Fibroblast of gingiva (primary cell): ENCODE results near the gene ATP5F1E.

Experiments
- DNase-seq: peaks from one replicate; pipeline ENCODE4 v3.0.0-alpha.2; 2011; ENCODE audit warnings: low read depth

The ATP5F1E gene

DNA sequence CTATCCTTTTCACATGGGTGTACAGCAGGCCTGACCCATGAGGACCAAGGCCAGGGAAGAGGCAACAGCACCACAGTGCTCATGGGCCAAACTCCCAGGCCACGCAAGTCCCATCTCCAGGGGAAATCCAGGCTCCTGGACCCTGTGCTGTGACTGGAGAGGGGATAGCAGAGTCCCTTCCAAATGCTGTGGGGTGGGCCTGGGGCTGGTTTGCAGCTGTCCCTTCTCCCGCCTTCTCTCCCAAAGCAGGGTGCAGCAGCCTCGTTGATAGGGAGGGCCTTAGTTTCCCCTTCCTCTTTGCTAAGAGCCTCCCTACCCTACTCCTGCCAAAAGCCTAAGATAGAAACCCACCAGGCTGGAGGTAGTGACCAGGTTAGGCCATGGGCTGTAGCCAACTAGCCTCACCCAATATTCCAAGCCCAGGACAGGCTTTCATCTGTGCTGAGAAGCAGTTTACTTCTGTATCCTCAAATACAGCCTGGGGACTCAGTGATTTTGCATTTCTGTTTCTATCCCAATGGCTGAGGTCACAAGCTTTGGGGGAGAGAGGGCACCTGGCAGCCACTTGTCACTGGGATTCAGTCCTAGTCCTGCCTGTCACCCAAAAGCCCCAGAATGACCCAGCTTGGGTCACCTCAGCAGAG lies 26.5 kb downstream of the ATP5F1E start:
- no peak for DNase-seq

DNA sequence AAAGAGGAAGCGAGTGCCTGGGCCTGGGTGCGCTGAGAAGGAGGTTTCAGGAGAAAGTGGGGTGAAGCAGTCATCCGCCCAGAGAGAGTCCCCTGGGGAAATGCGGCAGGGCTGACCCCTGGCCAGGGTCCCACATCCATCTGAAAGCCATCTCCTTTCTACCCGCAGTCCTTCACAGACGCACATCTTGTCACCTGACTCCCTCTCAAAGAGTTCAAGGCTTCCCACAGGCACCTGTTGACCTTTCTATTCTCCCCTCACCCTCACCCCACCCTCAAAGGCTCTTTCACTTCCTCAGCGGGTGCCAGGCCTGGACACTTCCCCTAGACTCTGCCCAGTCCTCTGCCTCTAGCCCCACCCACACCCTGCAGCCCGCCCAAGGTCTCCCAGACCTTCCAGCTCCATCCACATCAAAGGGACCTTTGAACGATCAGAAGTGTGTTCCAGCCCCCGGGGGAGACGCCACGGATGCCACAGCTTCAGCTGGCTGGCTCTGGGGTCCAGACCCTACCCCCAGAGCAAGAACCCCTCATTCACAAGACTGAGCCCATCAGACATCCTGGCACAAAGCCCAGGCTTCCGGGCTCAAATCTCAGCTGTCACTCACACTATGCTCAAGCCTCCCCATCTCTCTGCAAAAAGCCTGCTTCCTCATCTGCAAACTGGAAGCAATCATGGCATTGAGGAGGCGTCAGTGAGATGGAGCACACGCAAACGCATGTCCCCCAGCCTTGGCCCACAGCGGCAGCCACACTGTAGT lies 27.2 kb downstream of the ATP5F1E start:
- DNase-seq, result no peak

DNA sequence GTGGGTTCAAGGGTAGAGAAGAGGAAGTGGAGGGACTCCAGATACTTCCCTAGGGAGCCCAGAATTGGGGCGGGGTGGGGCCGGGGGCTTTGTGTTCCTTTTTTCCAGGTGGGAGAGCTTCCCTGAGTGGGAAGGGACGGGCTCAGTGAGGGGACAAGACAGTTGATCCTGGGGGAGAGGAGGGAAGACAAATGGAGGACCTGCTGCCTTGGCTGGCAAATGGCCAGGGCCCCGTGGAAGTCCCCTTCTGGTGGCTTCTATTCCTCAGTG lies 27.7 kb downstream of the ATP5F1E start:
- DNase-seq, result no peak

DNA sequence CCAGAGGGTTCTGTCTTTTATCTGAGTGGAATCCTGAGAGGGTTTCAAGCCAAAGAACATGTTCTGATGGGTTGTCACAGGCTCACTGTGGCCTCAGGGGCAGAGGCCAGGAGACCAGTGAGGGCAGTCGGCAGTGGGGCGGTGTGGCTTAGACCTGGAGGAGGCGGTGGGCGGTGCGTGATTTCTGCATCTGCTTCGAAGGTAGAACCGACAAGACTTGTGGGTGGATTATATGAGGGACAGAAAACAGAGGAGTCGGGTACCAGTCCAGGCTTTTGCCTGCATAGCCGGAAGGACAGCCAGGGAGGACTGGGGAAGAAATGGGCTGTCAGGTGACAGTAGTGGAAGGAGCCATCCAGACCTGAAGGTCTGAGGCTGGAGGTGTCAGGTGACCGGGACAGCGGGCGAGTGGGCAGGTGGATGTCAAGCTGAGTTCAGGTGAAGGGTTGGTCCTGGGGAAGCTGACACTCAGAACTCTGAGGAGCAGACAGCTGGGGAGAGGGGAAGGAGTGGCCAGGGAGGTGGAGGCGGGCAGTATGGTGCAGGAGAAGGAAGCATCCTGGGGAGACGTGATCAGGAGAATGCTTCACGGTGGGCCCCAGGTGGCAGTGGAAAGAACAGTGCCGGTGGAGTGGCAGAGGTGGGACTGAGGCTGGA lies 28.2 kb downstream of the ATP5F1E start:
- no peak for DNase-seq

DNA sequence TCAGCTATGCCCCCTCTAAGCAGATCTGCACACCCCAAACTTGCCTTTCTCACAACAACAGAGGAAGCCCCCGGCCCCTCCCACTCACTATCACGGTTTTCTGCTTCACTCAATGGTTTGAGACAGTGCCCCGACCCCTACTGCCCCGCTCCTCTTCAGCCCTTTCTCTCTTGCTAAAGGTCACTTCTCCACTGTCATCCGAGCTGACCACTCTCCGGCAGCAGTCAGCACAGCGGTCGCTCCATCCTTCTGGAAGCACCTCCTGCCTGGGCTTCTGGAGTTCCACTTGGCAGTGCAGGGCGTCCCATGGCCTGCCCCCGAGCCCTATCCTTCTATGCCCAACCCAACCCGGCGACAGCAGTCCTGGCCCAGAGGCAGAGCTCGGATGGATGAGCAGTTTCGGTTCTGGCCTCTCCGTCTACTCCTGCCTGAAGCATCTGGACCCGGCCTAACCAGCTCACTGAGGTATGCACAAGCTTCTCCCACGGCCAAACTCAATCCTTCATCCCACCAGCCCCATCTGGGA lies 29.2 kb downstream of the ATP5F1E start:
- no peak for DNase-seq

DNA sequence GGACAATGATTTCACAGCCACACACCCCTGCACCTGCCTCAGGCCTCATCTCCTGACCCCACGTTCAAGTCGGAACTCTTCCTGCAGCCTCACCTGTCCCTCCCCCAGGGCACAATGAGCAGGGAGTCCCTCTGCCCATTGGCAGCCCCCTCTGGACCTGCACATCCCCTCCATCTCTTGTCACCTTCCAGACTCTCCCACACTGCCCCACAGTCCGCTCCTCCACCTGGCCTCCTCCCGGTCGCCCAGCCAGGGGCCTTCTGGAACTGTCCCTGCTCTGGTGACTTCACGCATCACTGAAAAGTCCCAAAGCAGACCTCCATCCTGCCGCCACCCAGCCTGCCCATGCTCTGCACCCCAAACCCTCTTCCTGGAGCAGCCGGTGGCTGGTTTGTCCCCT lies 29.7 kb downstream of the ATP5F1E start:
- no peak for DNase-seq

DNA sequence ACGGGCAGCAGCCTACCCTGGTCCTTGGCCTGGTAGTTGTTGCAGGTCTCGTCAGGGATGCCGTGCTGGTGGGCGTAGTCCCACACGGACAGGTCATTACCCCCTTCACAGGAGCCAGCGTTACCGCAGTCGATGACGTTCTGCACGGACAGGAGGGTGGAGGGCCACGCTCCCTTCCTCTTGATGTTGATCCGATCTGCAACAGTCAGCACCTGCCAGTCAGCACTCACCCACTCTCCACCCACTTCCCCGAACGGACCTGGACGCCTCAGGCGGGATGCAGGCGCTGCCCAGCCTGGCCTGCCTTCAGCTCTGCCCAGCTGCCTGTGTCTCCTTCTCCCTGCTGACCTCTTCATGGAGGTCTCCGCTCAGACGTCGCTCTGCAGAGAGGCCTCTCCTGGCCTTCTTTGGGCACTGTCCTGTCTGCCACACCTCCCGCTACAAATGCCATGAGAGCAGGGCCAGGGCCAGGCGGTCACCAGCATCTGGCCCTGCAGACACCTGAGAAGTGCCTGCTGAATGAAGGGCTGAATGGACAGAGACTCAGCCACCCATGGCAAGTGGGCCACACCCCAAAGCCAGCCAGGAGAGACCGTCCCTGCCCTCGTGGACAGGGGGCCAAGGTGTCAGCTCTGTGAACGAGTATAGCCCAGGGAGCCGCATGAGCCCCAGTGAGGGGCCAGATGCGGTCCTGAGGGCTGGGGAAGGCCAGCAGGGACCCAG lies 30.5 kb downstream of the ATP5F1E start:
- DNase-seq, result no peak

DNA sequence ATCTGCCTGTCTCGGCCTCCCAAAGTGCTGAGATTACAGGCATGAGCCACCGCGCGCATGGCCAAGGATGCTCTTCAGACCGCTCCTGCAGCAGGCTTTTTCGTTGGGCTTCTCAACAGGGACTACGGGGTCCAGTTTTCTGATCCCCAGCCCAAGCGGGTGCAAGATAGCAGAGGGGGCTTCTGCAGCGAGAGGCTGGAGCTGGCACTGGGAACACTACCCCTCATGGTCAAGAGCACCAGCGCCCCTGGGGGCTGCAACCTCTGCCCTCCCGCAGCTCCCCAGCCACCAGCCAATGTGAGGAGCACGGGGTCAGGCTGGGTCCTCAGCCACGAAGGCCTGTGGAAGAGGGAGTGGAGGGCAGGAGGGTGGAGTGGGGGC lies 31.1 kb downstream of the ATP5F1E start:
- no peak for DNase-seq

DNA sequence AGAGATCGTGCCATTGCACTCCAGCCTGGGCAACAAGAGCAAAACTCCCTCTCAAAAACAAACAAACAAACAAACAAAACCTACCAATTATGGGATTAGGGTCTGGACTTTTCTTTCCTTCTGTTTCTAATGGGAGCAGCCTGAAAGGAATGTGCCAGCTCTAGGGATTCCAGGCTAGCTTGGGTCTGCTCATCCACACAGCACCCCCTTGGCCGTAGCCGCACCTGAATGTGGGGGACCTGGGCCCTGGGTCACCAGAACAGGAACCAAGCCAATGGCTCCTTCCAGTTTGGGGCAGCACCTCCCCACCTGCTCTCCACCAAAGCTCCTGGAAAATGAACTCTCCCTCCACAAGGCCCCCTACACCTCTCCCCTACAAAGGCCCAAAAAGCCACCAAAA lies 31.8 kb downstream of the ATP5F1E start:
- no peak for DNase-seq

DNA sequence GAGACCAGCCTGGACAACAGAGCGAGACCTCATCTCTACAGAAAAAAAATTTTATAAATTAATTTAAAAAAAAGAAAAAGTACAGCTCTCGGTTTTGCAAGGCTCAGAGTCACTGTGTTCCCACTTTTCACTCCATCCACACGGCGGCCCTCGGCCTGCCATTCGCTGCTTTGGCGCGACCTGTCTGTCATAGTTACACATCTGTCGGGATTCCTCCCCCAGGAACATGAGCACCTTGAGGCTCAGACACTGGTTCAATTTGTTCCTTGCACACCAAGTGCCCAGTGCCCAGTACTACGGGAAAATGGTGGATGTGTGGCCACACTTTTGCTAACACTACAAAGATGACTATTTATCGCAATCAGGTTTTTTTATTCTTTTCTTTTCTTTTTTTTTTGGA lies 33.5 kb downstream of the ATP5F1E start:
- no peak for DNase-seq

DNA sequence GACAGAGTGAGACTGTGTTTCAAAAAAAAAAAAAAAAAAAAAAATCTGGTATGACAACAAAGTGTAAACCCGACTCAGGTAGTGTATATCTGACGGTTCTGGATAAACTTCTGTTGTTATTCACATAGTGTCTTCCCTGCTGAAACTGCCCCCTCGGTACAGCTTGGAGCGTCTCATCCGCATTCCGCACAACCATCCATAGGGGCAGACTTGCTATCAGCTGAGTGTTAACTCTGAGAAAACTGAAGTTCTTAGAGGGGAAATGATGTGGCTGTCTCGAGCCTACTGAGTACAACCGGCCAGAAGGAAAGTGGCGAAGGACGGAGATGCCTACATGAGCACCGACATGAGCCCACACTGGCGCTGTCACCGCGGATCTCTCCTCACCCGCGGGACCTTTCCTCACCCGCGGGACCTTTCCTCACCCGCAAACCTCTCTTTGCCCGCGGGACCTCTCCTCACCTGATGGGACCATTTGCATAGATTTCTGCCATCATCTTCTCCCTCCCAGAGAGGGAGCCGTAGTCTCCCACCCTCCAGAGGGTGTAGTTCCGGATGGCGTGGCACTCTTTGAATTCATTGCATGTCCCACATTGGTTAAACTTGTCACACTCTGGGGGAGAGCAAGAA lies 34.9 kb downstream of the ATP5F1E start:
- no peak for DNase-seq

DNA sequence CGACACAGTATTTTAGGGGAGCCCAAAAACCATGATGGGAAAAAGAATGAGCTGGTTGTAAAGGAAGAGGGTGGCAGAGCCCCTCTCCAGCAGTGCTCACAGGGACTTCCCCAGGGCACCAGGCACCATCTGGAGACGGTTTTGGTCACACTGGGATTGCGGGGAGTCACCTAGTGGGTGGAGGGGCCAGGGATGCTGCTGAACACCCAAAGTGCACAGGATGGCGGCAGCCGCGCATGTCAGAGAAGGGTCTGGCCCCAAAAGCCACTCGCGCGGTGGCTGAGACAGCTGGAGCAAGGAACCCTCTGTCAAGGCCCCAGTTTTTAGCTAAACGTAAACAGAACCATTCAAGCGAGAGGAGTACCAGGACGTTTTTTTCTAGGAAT lies 35.9 kb downstream of the ATP5F1E start:
- no peak for DNase-seq

DNA sequence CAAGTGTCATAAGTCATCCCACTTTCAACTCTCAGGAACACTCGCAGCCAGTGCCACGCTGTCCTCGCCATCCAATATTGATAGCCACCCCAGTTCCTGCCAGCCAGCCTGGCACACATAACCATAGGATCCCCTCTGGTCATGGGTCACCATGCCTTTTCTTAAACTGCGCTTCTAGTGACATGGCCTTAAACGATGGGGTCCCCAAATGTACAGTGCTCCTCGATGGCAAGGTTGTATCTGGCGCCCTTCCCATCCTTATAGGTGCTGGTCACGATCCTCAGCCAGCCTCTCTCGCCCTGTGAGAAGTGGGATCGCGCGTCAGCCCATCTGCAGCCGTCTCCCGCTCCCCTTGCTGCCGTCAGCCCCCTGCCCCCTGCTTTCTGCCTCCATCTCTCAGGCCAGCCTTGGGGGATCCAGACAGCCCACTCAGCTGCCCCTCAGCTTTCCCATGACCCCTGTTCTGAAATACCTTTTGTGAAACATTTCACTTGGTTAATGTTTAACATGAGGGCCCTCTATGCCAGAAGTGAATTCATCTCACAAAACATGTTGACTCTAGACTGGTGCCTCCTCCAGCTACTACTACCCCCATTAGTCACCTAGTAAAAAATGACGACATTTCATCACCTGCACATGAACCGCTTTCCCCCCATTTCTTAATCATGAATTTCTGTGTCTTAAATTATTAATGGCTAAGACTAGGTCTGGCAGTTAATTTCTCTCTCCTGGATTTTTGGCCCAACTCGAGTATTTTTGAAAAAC lies 36.5 kb downstream of the ATP5F1E start:
- no peak for DNase-seq

DNA sequence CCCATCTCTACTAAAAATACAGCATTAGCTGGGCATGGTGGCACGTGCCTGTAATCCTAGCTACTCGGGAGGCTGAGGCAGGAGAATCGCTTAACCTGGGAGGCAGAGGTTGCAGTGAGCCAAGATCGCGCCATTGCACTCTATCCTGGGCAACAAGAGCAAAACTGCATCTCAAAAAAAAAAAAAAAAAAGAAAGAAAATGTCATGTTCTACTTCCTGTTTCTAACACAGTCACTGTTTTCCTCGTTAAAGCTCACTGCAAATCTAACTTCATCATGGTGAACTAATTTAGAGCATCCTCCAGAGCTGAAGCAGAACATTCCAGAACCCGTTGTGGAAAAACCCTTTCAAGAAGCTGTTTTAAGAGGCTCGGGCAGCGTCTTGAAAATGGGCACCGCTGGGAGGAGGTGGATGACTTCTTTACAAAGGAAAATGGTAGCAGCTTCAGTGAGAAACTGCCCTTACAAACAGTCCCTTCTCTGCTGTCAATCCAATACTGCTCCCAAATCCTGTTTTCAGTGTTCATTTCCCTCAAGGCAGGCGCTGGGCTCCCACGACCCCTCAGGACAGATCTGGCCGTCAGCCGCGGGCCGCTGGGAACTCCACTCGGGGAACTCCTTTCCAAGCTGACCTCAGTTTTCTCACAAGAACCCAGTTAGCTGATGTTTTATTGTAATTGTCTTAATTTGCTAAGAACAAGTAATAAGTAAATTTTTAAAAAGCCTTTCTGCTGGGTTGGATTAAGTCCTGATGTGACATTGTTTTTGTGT lies 37.6 kb downstream of the ATP5F1E start:
- no peak for DNase-seq

DNA sequence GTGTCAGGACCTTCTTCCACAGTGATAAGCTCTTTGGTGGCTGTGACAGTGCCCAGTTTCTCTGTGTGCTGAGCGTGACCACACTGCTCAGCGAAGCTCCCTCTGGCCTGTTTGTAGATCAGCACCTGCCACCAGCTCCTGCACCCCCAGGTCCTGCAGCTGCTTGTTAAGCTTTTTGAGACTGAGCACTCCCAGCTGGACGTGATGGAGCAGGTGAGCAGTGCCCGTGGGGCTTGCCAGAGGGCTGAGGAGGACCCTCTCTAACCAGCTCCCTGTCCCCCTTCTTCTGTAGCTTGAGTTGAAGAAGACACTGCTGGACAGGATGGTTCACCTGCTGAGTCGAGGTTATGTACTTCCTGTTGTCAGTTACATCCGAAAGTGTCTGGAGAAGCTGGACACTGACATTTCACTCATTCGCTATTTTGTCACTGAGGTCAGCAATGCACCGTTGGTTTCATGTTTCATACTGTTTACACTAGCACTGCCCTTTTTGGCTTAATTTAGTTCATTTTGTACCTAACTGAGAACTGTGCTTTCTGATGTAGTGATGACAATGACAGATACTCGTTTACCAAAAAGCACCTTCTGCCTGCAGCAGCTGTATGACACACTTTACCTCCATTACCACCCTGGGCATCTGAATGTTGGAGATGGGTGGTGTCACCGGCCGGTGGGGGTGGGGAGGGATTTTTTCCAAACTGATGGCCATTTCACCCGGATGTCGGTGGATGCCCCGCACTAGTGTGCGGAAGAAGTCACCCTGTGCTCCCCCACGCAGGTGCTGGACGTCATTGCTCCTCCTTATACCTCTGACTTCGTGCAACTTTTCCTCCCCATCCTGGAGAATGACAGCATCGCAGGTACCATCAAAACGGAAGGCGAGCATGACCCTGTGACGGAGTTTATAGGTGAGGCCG lies 38.5 kb downstream of the ATP5F1E start:
- no peak for DNase-seq

DNA sequence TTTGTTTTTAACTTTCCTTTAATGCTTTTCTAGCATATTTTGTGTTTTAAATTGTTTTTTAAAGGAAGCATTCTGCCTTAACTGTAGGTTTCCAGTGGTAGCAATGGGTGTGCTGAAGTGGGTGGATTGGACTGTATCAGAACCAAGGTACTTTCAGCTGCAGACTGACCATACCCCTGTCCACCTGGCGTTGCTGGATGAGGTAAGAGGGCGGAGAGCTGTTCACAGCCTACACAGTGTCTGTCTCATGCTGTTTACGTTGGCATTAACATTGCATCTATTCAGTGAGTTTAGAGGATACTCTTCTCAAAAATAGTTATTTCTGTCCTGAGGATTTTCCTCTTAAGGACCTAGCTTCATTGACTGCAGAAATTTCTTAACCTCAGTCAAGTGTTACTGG lies 39.2 kb downstream of the ATP5F1E start:
- no peak for DNase-seq

DNA sequence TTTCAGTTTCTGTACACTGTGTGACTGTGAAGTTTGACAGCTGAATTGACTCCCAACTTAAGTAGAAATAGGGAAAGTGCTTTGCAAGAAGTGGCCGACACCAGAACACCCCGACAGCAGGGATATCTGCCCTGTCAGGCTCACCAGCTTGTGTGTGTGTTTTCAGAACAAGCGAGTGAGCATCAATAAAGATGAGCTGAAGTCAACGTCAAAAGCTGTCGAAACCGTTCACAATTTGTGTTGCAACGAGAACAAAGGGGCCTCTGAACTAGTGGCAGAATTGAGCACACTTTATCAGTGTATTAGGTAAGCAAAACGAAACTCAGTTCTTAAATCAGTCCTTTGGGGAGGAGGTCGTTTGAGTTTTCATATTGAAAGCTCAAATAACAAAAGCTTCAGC lies 40.4 kb downstream of the ATP5F1E start:
- DNase-seq, result no peak

DNA sequence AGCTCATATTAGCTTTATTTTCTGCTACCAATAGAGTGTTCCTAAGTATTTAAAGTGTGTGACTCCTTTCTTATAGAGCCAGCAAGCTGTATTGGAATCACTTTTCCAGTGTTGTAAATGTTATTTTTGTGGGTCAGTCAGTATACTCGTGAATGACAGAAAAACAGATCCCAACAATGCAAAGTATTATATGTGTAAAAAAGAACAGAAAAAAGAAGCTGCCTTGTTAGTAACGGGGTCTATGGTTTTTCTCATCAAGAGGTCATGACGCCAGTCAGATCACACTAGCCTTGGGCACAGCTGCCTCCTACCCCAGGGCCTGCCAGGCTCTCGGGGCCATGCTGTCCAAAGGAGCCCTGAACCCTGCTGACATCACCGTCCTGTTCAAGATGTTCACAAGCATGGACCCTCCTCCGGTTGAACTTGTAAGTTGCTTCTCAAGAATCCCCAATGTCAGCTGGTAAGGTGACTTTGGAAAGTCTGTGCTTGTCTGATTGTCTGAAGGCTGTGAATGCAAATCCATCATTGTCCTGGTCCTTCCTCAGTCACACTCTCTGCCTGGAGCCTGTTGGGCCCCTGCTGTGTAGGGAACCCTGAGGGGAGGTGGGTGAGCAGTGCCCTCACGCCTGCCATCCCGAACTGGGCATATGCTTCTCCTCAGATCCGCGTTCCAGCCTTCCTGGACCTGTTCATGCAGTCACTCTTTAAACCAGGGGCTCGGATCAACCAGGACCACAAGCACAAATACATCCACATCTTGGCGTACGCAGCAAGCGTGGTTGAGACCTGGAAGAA lies 41.3 kb downstream of the ATP5F1E start:
- no peak for DNase-seq

DNA sequence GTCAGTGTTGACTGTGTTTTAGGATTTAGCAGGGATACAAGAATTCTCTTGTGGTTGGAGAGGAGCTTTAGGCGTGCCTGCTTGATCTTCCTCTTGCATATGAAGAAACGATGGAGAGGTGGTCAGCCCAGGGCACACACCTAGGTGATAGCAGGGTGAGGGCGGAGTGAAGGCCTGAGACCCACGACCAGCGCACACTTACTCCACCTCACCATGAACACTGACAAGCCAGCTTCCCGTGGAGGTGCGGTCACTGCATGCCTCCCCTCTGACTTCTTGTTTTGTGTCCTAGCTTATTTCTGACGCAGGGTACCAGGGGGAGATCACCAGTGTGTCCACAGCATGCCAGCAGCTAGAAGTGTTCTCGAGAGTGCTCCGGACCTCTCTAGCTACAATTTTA lies 42.9 kb downstream of the ATP5F1E start:
- DNase-seq, result no peak
